Body of pancreas (tissue), 4 donors: ENCODE data around the gene TAS2R16.

ENCODE experiments used
- POLR2A ChIP-seq, 3 donors: fragments of 450-650 bp; IDR thresholded peaks; one replicate each; pipeline ENCODE4 v1.6.1; 2016; ENCODE audit warnings: antibody characterized with exemption in 3 of 3, mild to moderate bottlenecking in 2 of 3
- TF ChIP-seq, protein P1 (sequence below), 7 experiments: fragments of 450-650 bp in 4 of 7; fragments of 200-600 bp in 3 of 7; sonication (generic) in 3 of 7; IDR thresholded peaks; one replicate each; pipeline ENCODE4 v1.5.1; 2016 to 2019; ENCODE audit warnings: antibody characterized with exemption in 7 of 7

DNA sequence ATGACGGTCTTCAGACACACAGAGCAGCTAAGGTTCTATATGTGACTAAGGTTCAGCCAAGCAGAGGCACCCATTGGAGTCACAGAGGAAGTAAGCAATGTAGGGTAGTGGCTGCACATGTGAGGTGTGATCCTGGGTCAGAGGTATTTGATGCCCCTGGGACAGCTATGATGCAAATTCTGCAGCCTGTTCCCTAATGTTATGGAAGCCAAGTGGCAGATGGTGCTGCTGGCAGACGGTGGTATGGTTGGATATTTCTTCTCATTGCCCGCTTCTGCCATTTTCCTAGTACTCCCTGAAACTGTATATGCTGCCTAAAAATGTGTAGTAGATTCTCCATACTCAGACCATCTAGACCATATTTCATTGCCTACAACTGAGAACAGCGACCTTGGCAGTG lies 7.2 kb downstream of the TAS2R16 start:
- no peak for TF ChIP-seq POLR2A (IDR thresholded peaks at IDR 0.05)
- TF ChIP-seq, protein P1, sequence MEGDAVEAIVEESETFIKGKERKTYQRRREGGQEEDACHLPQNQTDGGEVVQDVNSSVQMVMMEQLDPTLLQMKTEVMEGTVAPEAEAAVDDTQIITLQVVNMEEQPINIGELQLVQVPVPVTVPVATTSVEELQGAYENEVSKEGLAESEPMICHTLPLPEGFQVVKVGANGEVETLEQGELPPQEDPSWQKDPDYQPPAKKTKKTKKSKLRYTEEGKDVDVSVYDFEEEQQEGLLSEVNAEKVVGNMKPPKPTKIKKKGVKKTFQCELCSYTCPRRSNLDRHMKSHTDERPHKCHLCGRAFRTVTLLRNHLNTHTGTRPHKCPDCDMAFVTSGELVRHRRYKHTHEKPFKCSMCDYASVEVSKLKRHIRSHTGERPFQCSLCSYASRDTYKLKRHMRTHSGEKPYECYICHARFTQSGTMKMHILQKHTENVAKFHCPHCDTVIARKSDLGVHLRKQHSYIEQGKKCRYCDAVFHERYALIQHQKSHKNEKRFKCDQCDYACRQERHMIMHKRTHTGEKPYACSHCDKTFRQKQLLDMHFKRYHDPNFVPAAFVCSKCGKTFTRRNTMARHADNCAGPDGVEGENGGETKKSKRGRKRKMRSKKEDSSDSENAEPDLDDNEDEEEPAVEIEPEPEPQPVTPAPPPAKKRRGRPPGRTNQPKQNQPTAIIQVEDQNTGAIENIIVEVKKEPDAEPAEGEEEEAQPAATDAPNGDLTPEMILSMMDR (IDR thresholded peaks at IDR 0.05) = no peak
